Fibroblast of mammary gland (primary cell): ENCODE measurements around the gene LZTFL1.

Experiments used
- DNase-seq: peaks from one replicate; pipeline ENCODE4 v3.0.0-alpha.2; 2010; ENCODE audit warnings: low read depth
- H3K4me3 ChIP-seq: 2 replicates; pipeline ENCODE4 v1.5.1; 2011; ENCODE audit warnings: low read depth, mild to moderate bottlenecking, low read length, moderate library complexity; ENCODE audit not compliant: control insufficient read depth
- TF ChIP-seq, protein P1 (sequence below): conservative IDR thresholded peaks from 2 replicates; pipeline ENCODE4 v1.5.1; 2011; ENCODE audit warnings: low read depth, low read length, inconsistent platforms; ENCODE audit not compliant: control insufficient read depth, insufficient read depth

The LZTFL1 gene

DNA sequence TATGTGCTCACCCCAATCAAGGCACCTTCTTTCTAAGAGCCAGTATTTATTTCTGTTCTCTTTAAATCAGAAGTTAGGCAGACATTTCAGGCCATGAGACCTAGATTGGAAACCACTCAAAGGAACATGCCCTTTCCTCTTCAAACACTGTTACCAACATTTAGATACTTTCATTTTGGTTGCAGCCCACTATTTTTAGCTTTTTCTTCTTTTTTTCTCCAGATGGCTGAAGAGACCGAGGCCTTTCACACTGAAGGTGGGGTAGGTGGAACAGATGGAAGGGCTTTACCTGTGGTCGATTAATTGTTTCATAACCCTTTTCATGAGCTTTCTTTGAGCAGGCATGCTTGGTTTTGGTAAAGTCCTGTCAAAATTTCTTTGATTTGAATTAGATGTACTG is 10.9 kb upstream of the LZTFL1 start:
- H3K4me3 ChIP-seq = no peak overlapping the region
- TF ChIP-seq, protein P1, sequence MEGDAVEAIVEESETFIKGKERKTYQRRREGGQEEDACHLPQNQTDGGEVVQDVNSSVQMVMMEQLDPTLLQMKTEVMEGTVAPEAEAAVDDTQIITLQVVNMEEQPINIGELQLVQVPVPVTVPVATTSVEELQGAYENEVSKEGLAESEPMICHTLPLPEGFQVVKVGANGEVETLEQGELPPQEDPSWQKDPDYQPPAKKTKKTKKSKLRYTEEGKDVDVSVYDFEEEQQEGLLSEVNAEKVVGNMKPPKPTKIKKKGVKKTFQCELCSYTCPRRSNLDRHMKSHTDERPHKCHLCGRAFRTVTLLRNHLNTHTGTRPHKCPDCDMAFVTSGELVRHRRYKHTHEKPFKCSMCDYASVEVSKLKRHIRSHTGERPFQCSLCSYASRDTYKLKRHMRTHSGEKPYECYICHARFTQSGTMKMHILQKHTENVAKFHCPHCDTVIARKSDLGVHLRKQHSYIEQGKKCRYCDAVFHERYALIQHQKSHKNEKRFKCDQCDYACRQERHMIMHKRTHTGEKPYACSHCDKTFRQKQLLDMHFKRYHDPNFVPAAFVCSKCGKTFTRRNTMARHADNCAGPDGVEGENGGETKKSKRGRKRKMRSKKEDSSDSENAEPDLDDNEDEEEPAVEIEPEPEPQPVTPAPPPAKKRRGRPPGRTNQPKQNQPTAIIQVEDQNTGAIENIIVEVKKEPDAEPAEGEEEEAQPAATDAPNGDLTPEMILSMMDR = no peak

DNA sequence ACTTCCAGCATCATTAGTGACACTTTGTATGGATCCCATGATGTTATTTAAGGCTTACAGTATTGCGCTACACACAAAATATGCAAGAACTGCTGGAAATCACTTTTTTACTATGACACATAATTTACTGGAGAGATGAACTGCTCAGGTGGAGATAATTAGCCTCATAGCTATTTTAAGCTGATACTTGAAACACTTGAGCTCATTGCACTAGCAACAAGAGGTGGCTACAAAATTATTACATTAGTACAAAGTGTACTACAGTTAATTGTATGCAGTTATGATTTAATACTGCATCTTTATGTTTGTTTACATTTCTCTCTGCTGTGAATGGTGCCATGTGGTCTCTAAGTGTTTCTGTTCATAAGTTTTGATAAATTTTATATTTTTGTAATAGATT is 6.5 kb upstream of the LZTFL1 start:
- no peak overlapping the region for H3K4me3 ChIP-seq
- TF ChIP-seq, protein P1 = no peak
- no peak for DNase-seq

More for the DNA sequence above, 10.9 kb upstream of the LZTFL1 start:
- DNase-seq = no peak

DNA sequence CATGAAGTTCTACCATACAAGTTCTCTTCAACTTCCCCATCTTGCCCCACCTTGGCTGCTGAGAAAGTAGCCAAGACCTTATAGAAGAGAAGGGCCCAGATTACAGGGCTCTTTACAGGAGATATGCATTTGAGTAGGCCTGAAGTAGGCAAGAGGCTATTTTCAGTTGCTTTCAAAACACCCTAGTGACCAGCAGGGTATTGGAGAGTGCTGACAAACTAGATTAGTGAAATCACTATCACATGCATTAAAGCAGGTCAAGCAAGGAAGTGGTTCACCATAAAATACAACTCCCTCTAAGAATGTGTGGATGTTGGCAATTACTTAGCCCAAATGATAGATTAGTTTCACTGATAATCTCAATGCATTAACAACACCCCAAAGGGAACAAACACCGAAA is 2.7 kb upstream of the LZTFL1 start:
- DNase-seq = no peak
- H3K4me3 ChIP-seq = no peak overlapping the region
- TF ChIP-seq, protein P1 = no peak

DNA sequence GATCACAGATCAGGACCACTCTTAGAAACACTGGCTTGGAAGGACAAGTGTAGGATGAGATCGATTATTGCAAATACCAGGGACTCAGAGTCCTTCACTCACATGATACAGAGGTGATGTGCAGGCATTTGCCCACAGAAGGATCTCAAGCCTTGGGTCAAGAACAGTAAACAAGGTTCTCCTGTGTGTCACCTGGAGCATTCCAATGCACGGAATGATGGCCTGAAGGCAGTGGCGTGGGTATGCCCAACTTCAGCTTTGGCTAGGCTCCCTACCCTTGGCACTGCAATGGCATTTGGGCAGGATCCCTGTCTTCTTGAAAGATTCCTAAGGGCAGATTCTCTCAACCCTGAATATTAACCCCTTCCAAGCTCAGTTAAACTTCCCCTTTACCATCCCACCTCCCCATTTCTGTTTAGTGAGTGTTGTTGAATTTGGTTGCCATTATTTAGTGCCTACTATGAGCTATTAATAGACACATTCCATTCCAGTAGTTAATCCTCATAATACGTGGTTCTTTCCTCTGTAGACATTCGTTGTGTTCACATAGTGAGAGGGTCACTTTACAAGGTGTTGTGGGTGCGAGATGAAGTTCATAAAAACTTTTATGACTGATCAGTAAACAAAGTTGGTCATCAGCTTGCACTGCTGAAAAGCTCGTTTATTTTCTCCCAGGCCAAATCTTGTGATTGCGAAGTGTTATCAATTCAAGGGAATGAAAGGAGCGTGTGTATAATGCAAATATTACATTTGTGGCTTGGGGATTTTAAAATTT is 1.1 kb upstream of the LZTFL1 start:
- no peak overlapping the region for H3K4me3 ChIP-seq
- no peak for DNase-seq
- TF ChIP-seq, protein P1 = no peak

DNA sequence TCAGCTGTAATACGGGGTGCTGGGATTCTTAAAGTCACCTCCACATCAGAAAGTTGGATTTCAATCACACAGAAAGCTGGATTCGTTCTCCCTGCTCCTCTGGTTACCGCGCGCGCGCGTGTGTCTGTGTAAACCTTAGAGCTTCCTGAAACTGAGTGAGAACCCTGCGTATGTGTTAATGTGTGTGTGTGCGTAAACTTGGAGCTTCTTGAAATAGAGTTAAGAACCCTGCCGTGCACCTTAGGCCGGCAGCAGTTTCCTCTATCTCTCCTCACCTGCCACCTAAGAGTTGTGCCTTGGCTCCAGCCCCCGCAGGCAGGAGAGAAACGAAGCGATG is 531 bp downstream of the LZTFL1 start:
- TF ChIP-seq, protein P1 = no peak
- DNase-seq = peak; percentile 21
- H3K4me3 ChIP-seq = peak overlapping the region; percentile 75

DNA sequence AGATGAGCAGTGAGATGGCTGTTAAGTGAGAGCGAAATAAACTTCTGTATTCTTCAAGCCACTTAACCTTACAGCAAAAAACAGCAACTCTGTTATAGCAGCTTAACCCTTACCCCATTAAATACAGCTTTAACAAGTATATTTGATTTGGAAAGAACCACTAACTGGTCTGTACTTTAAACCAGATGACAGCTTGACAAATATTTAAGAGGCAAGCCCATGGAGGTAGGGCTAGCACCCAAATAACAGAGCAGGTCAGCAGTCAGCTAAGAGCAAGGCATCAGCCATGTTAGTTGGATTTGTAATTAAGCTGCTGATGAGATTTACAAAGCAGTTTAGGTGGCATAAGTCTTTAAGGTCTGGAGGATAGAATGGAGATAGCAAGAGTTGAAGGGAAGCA is 3.5 kb downstream of the LZTFL1 start:
- TF ChIP-seq, protein P1 = no peak
- no peak overlapping the region for H3K4me3 ChIP-seq
- no peak for DNase-seq

DNA sequence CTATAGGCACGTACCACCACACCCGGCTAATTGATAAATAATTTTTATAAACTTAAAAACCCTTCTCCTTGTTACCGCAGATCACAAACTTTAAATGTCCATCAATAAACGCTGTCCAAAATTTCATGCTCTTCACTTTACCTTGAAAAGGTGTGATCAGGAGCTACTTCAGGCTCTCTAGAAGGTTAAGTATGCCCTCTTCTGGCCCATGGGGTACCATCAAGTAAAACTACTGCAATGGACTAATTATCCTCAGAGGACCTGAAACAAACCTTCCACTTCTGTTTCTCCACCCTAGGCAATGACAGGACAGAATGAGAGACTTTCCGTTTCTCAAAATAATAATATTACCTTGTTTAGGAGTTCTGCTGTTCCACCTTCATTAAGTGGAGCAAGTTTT is 9.2 kb downstream of the LZTFL1 start:
- no peak overlapping the region for H3K4me3 ChIP-seq
- peak; percentile 20 for DNase-seq
- TF ChIP-seq, protein P1 = peak; percentile 29
